ENCODE results near the gene CAMK4.

DNA sequence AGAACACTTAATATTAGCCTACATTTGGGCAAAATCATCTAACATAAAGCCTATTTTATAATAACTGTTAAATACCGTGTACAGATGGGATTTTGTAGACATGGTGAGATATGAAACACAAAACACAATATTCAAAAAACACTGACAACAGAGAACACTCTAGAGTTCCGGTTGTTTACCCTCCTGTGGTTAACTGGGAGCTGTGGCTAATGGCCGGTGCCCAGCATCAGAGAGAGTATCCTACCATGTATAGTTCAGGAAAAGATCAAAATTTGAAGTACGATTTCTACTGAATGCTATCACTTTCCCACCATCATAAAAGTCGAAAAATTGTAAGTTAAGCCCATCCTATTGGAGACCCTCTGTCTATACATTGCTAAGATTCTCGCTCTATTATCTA, 2.4 kb downstream of the CAMK4 start:
- TF ChIP-seq PAX5 (IDR thresholded peaks at IDR 0.05; ENCODE audit: insufficient read depth, low read length, severe bottlenecking), result no peak
- no peak for TF ChIP-seq POLR2A (IDR thresholded peaks at IDR 0.05; ENCODE audit: low read depth, low read length)
- TF ChIP-seq POLR2AphosphoS5 (IDR thresholded peaks at IDR 0.05; ENCODE audit: low read depth, low read length), result no peak

Measured in GM12891 (cell line).